ENCODE data around the gene TMEM178B. TPM values are rescaled to one million over a fixed set of nuclear protein-coding genes. Genes with fewer than 3 reads are reported as not detected.

The TMEM178B gene
- total RNA-seq, 1 donor from 2014 or later = 0.68 TPM

- no peak overlapping the region for H3K4me3 Mint-ChIP-seq
- H3K27me3 Mint-ChIP-seq = peaks cover 17% of the 10 kb centered on the region
- peaks cover 3% of the 10 kb centered on the region for H3K9me3 Mint-ChIP-seq
- intact Hi-C loops (cut with micrococcal nuclease) = no loop called here
- no peaks in the 10 kb centered on the region for H3K4me1 Mint-ChIP-seq
- no peaks in the 10 kb centered on the region for H3K36me3 Mint-ChIP-seq (ENCODE audit: low read depth)
- no peak for DNase-seq
- H3K27ac Mint-ChIP-seq = no peak overlapping the region
Measured at GRCh38 chr7:141133646-141134045, 59.8 kb downstream of the TMEM178B start.

- H3K27me3 Mint-ChIP-seq = peaks cover 1% of the 10 kb centered on the region
- H3K36me3 Mint-ChIP-seq (ENCODE audit: low read depth) = no peaks in the 10 kb centered on the region
- H3K4me1 Mint-ChIP-seq = no peaks in the 10 kb centered on the region
- H3K27ac Mint-ChIP-seq = no peak overlapping the region
- intact Hi-C loops (cut with micrococcal nuclease) = no loop called here
- no peaks in the 10 kb centered on the region for H3K9me3 Mint-ChIP-seq
- no peak for DNase-seq
- H3K4me3 Mint-ChIP-seq = no peak overlapping the region
Measured at GRCh38 chr7:141142058-141142457, 68.2 kb downstream of the TMEM178B start.

- Mint-ChIP-seq H3K27ac (no peak overlapping the region), H3K27me3 (no peaks in the 10 kb centered on the region), H3K9me3 (no peaks in the 10 kb centered on the region), H3K4me3 (no peak overlapping the region), H3K36me3 (ENCODE audit: low read depth) (no peaks in the 10 kb centered on the region), H3K4me1 (no peaks in the 10 kb centered on the region)
- intact Hi-C loops (cut with micrococcal nuclease) = no loop called here
- DNase-seq = no peak
Measured at GRCh38 chr7:141144921-141145629, 71.2 kb downstream of the TMEM178B start.

- no peak overlapping the region for H3K27ac Mint-ChIP-seq
- intact Hi-C loops (cut with micrococcal nuclease) = no loop called here
- H3K9me3 Mint-ChIP-seq = no peaks in the 10 kb centered on the region
- H3K36me3 Mint-ChIP-seq (ENCODE audit: low read depth) = no peaks in the 10 kb centered on the region
- DNase-seq = no peak
- H3K27me3 Mint-ChIP-seq = no peaks in the 10 kb centered on the region
- H3K4me1 Mint-ChIP-seq = no peaks in the 10 kb centered on the region
- H3K4me3 Mint-ChIP-seq = no peak overlapping the region
Measured at GRCh38 chr7:141145630-141145982, 71.7 kb downstream of the TMEM178B start.

GRCh38 chr7:141147482-141147881 is 73.6 kb downstream of the TMEM178B start:
- H3K9me3 Mint-ChIP-seq = no peaks in the 10 kb centered on the region
- no peaks in the 10 kb centered on the region for H3K4me1 Mint-ChIP-seq
- no peaks in the 10 kb centered on the region for H3K27me3 Mint-ChIP-seq
- H3K27ac Mint-ChIP-seq = no peak overlapping the region
- intact Hi-C loops (cut with micrococcal nuclease) = no loop called here
- no peak overlapping the region for H3K4me3 Mint-ChIP-seq
- no peak for DNase-seq
- H3K36me3 Mint-ChIP-seq (ENCODE audit: low read depth) = no peaks in the 10 kb centered on the region

GRCh38 chr7:141150465-141150864 is 76.6 kb downstream of the TMEM178B start:
- intact Hi-C loops (cut with micrococcal nuclease) = no loop called here
- Mint-ChIP-seq H3K4me3 (no peak overlapping the region), H3K4me1 (no peaks in the 10 kb centered on the region), H3K9me3 (no peaks in the 10 kb centered on the region), H3K27ac (no peak overlapping the region), H3K36me3 (ENCODE audit: low read depth) (no peaks in the 10 kb centered on the region), H3K27me3 (no peaks in the 10 kb centered on the region)
- no peak for DNase-seq

GRCh38 chr7:141151746-141152145 is 77.9 kb downstream of the TMEM178B start:
- Mint-ChIP-seq H3K27ac (no peak overlapping the region), H3K4me1 (no peaks in the 10 kb centered on the region), H3K27me3 (no peaks in the 10 kb centered on the region), H3K36me3 (ENCODE audit: low read depth) (no peaks in the 10 kb centered on the region), H3K4me3 (no peak overlapping the region), H3K9me3 (no peaks in the 10 kb centered on the region)
- intact Hi-C loops (cut with micrococcal nuclease) = no loop called here
- no peak for DNase-seq

- Mint-ChIP-seq H3K4me3 (no peak overlapping the region), H3K27ac (no peak overlapping the region), H3K36me3 (ENCODE audit: low read depth) (no peaks in the 10 kb centered on the region), H3K9me3 (no peaks in the 10 kb centered on the region), H3K27me3 (no peaks in the 10 kb centered on the region), H3K4me1 (no peaks in the 10 kb centered on the region)
- intact Hi-C loops (cut with micrococcal nuclease) = no loop called here
- DNase-seq = no peak
Measured at GRCh38 chr7:141153231-141153630, 79.4 kb downstream of the TMEM178B start.

GRCh38 chr7:141154131-141154732 is 80.4 kb downstream of the TMEM178B start:
- no peaks in the 10 kb centered on the region for H3K4me1 Mint-ChIP-seq
- H3K27me3 Mint-ChIP-seq = no peaks in the 10 kb centered on the region
- H3K4me3 Mint-ChIP-seq = no peak overlapping the region
- H3K36me3 Mint-ChIP-seq (ENCODE audit: low read depth) = no peaks in the 10 kb centered on the region
- intact Hi-C loops (cut with micrococcal nuclease) = no loop called here
- DNase-seq = no peak
- H3K27ac Mint-ChIP-seq = no peak overlapping the region
- no peaks in the 10 kb centered on the region for H3K9me3 Mint-ChIP-seq

- no peak for DNase-seq
- H3K4me3 Mint-ChIP-seq = no peak overlapping the region
- H3K27ac Mint-ChIP-seq = no peak overlapping the region
- no peaks in the 10 kb centered on the region for H3K36me3 Mint-ChIP-seq (ENCODE audit: low read depth)
- intact Hi-C loops (cut with micrococcal nuclease) = no loop called here
- no peaks in the 10 kb centered on the region for H3K9me3 Mint-ChIP-seq
- no peaks in the 10 kb centered on the region for H3K27me3 Mint-ChIP-seq
- H3K4me1 Mint-ChIP-seq = no peaks in the 10 kb centered on the region
Measured at GRCh38 chr7:141156407-141156806, 82.5 kb downstream of the TMEM178B start.

GRCh38 chr7:141157138-141157765 is 83.4 kb downstream of the TMEM178B start:
- Mint-ChIP-seq H3K36me3 (ENCODE audit: low read depth) (no peaks in the 10 kb centered on the region), H3K27me3 (no peaks in the 10 kb centered on the region), H3K4me1 (no peaks in the 10 kb centered on the region), H3K4me3 (no peak overlapping the region), H3K9me3 (no peaks in the 10 kb centered on the region), H3K27ac (no peak overlapping the region)
- intact Hi-C loops (cut with micrococcal nuclease) = no loop called here
- DNase-seq = no peak

GRCh38 chr7:141158561-141158960 is 84.7 kb downstream of the TMEM178B start:
- Mint-ChIP-seq H3K27ac (no peak overlapping the region), H3K9me3 (peaks cover 3% of the 10 kb centered on the region), H3K36me3 (ENCODE audit: low read depth) (no peaks in the 10 kb centered on the region), H3K27me3 (no peaks in the 10 kb centered on the region), H3K4me3 (no peak overlapping the region), H3K4me1 (no peaks in the 10 kb centered on the region)
- intact Hi-C loops (cut with micrococcal nuclease) = no loop called here
- no peak for DNase-seq

- DNase-seq = no peak
- Mint-ChIP-seq H3K36me3 (ENCODE audit: low read depth) (no peaks in the 10 kb centered on the region), H3K4me1 (no peaks in the 10 kb centered on the region), H3K9me3 (peaks cover 3% of the 10 kb centered on the region), H3K27me3 (no peaks in the 10 kb centered on the region), H3K4me3 (no peak overlapping the region), H3K27ac (no peak overlapping the region)
- intact Hi-C loops (cut with micrococcal nuclease) = no loop called here
Measured at GRCh38 chr7:141160246-141160860, 86.5 kb downstream of the TMEM178B start.

All from activated CD4-positive, alpha-beta T cell treated with anti-CD3 and anti-CD28 coated beads, Interleukin-2, amount 10 ng/mL, durations not matched to agents 24 days and 14 days (primary cell).